Raji (cell line): ENCODE data around the gene ANTXR2.

Experiments used
- POLR2A ChIP-seq: IDR thresholded peaks from 2 replicates; pipeline ENCODE4 v1.6.1; 2011; ENCODE audit warnings: low read depth, low read length, control low read depth; ENCODE audit not compliant: insufficient read depth

Gene ANTXR2

GRCh38 chr4:80076681-80077080 lies 3.7 kb upstream of the ANTXR2 start:
- no peak for TF ChIP-seq POLR2A

DNA sequence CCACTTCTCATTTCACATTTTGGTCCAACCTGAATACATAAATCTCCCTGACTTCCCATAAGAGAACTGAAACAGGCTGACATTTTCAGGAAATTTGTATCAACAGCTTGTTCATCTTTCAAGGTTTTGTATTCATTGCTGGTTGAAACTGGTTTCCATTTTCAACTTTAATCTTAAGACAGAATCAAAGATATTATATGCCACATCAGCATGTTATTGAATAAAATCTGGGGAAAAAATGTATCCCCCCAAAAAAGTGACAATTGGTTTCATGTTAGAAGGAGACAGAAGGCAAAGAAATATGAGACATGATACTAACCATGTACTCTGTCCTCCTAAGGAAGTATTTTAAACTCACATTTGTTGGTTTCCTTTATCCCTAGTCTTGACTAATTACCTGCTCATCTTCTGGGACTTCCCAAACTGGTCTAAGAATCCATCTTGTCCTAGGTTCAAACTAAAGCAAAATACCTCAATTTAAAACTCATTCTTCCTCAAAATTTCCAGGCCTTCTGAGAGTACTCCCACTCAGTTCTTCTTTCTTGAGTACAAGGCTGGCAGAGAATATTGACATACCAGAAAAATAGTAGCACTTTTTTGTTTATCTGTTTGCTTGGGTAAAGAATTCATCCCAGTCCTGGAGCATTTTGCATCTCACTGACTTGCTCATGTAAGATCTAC lies 3.1 kb upstream of the ANTXR2 start:
- TF ChIP-seq POLR2A, result no peak

DNA sequence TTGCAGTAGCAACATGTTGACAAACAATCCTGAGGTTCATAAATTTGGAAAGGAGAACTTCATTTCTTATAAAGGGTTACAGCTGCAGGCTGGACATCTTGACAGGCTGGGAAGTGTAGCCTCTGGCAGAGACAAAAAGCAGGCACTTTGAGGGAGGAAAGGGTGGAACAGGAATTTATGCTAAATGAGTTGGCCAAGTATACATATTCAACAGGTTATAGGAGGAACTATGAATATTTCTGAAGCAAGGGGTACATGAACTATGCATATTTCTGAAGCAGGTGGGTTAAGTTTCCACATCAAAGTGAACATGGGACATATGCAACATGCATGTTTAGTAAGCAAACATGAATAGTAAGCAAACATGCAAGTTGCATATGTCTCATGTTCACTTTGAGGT lies 1.6 kb upstream of the ANTXR2 start:
- TF ChIP-seq POLR2A, result no peak

DNA sequence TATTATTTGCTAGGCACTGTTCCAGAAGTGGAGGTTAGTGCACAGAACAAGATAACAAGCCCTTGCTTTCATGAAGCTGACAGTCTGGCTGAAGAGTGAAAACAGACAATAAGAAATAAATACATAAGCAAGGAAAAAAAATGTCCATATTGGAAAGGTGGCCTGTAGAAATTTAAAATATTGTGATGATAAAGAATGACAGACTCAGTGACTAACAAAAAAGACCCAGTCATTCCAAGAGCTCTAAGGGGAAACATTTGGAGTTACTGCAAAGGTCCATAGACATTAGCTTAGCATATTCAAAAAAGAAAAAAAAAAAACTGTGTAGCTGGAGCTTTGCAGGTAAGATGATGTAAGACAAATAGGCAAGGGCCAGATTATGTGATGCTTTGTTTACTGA lies 1.0 kb upstream of the ANTXR2 start:
- no peak for TF ChIP-seq POLR2A

DNA sequence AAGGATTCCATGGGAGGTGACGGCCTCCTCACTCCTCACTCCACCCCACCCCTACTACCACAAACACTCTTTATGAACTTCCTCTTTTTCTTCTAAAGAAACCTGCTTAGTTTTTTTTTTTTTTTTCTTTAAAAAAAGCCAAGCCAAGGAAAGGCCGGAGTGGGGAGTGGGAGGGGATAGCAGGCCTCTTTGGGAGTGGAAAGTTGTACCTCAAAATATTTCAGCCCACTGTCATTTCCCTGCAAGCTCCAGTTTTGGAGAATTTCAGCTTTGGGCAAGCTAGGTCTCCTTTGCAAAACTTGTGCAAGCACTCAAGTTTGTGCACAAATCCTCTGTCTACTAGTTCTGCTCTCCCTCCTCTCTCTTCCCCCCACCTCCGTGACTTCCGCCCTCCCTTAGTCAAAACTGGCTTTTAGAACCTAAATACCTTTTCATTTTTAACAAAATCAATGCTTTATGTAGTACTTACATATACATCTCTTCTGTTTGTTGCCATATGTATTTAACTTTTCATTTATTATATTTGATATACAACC lies 512 bp upstream of the ANTXR2 start:
- no peak for TF ChIP-seq POLR2A

DNA sequence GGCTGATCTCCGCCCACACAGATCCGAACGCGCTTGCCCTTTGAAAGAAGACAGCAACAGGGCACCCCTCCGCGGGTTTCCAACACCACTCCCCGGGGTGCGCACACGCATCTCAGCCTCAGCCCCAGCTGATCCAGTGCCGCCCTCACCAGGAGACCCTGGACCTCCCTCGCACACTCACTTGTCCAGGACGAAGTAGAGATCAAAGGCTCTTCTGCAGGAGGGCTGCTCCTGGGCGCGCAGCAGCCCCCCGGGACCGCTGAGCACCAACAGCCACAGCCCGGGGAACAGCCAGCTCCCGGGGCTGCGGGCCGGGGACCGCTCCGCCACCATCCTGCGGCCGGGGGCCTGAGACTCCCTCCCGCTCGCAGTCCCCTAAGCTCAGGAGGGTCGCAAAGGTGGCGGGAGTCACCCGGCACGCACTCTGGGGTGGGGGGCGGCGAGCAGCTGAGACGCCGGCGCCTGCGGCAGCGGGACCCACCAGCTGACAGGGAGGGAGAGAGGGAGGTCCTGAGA lies 743 bp downstream of the ANTXR2 start:
- no peak for TF ChIP-seq POLR2A

GRCh38 chr4:80071604-80072227 lies 1.3 kb downstream of the ANTXR2 start:
- TF ChIP-seq POLR2A, result no peak

DNA sequence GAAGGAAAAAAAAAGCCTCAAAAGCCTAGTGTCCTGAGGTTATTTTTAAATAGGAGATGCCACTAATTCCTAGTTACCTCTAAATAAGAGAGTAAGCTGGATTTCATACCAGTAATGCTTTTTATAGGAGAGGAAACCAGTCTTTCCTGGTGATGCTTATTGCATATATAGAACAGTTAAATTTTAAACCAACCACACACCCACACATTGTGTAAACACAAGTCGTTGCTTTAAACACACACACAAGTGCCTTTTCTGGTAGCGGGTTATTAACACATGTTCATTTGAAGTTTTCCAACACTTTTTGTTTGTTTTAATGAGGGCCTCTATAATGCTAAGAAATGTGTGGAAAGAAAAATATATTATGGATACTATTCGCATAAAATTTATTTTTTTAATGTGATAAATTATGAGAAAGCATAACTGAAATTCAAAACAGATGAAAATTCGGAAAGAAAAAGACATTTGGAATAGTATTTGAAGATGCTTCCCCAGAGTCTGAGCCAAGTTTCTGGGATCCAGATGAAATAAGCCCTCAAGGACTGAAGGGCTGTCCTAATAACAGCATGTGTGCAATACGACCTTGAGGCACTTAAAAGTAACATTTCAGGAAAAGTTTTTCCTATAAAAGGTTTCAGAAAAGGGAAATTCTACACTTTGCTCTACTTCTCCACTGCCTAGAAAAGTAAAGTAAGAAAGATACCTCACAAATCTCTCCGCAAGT lies 2.0 kb downstream of the ANTXR2 start:
- no peak for TF ChIP-seq POLR2A

- no peak for TF ChIP-seq POLR2A
Observed at GRCh38 chr4:80069837-80070731, 2.9 kb downstream of the ANTXR2 start.

GRCh38 chr4:80069108-80069836 lies 3.8 kb downstream of the ANTXR2 start:
- no peak for TF ChIP-seq POLR2A

GRCh38 chr4:80065601-80066000 lies 7.4 kb downstream of the ANTXR2 start:
- TF ChIP-seq POLR2A, result no peak

DNA sequence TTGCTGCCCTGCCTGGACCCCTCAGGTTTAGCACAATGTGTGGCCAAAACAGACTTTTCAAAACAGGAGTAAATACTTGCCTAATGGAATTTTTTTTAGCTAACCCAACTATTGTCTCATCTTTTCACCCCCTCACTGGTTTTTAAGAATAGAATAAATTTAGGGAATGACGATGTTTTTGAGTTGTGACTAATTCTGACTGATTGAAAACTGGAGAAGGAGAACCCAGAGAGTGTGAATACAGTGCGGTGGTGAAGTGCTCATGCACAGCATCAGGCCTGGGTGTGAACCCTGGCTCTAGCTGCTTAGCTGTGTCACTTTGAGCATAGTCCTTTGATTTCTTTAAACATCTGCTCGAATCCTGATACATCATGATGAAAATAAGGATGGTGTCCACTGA lies 10.5 kb downstream of the ANTXR2 start:
- no peak for TF ChIP-seq POLR2A

GRCh38 chr4:80060804-80061203 lies 12.2 kb downstream of the ANTXR2 start:
- TF ChIP-seq POLR2A, result no peak

GRCh38 chr4:80058740-80059139 lies 14.3 kb downstream of the ANTXR2 start:
- no peak for TF ChIP-seq POLR2A
